GM23338 (cell line): ENCODE results near the gene TOLLIP. TPM values are rescaled to one million over a fixed set of nuclear protein-coding genes. Genes with fewer than 3 reads are reported as not detected.

Experiments
- ATAC-seq: fragments of 200-7000 bp; cut with Tn5 transposase; 3 replicates; pipeline ENCODE4 v1.9.1; 2020
- DNase-seq: peaks from one replicate; pipeline ENCODE4 v3.0.0-alpha.2; 2015; ENCODE audit warnings: low spot score
- H2AFZ ChIP-seq: fragments of 200-600 bp; sonication (generic); 2 replicates; pipeline ENCODE4 v1.8.0; 2016; ENCODE audit warnings: antibody characterized with exemption, mild to moderate bottlenecking, moderate library complexity
- H3F3A ChIP-seq: fragments of 200-600 bp; sonication (generic); replicated peaks from 2 replicates; pipeline ENCODE4 v1.8.0; 2017; ENCODE audit warnings: antibody characterized with exemption, mixed run types, low read depth
- H3K27ac ChIP-seq: fragments of 200-600 bp; sonication (generic); 2 replicates; pipeline ENCODE4 v1.6.1; 2016; ENCODE audit warnings: low read depth
- H3K27me3 ChIP-seq: fragments of 200-600 bp; sonication (generic); 2 replicates; pipeline ENCODE4 v1.8.0; 2016; ENCODE audit warnings: mild to moderate bottlenecking, mixed run types, moderate library complexity; ENCODE audit not compliant: insufficient read depth
- H3K36me3 ChIP-seq: fragments of 200-600 bp; sonication (generic); 2 replicates; pipeline ENCODE4 v1.8.0; 2016; ENCODE audit warnings: mild to moderate bottlenecking; ENCODE audit not compliant: insufficient read depth
- H3K4me1 ChIP-seq: fragments of 200-600 bp; sonication (generic); 2 replicates; pipeline ENCODE4 v1.8.0; 2016; ENCODE audit warnings: mild to moderate bottlenecking, moderate library complexity; ENCODE audit not compliant: insufficient read depth
- H3K4me2 ChIP-seq: fragments of 200-600 bp; sonication (generic); 2 replicates; pipeline ENCODE4 v1.7.1; 2017; ENCODE audit warnings: mixed run types
- H3K4me3 ChIP-seq: fragments of 200-600 bp; sonication (generic); 2 replicates; pipeline ENCODE4 v1.6.1; 2016; ENCODE audit warnings: mixed run types
- H3K79me2 ChIP-seq: fragments of 200-600 bp; sonication (generic); replicated peaks from 2 replicates; pipeline ENCODE4 v1.8.0; 2017; ENCODE audit warnings: mild to moderate bottlenecking; ENCODE audit not compliant: insufficient read depth
- H3K9me2 ChIP-seq: fragments of 200-600 bp; sonication (generic); 2 replicates; pipeline ENCODE4 v1.8.0; 2017; ENCODE audit not compliant: insufficient read depth
- H4K20me1 ChIP-seq: fragments of 200-600 bp; sonication (generic); replicated peaks from 2 replicates; pipeline ENCODE4 v1.8.0; 2017; ENCODE audit warnings: mild to moderate bottlenecking; ENCODE audit not compliant: insufficient read depth
- H3K27ac Mint-ChIP-seq: 2 replicates; pipeline ENCODE4 v1.8.0; 2020; ENCODE audit warnings: inconsistent platforms, mild to moderate bottlenecking, moderate library complexity, mixed read lengths
- H3K27me3 Mint-ChIP-seq: 3 replicates; pipeline ENCODE4 v1.8.0; 2022; ENCODE audit warnings: low read depth, mild to moderate bottlenecking, moderate library complexity, mixed read lengths, inconsistent platforms; ENCODE audit not compliant: insufficient read depth, poor library complexity
- H3K36me3 Mint-ChIP-seq: 3 replicates; pipeline ENCODE4 v1.8.0; 2021; ENCODE audit warnings: low read depth, mild to moderate bottlenecking, inconsistent platforms, moderate library complexity, mixed read lengths
- H3K4me1 Mint-ChIP-seq: 3 replicates; pipeline ENCODE4 v1.8.0; 2020; ENCODE audit warnings: mild to moderate bottlenecking, inconsistent platforms, mixed read lengths
- H3K4me3 Mint-ChIP-seq: 3 replicates; pipeline ENCODE4 v1.8.0; 2021; ENCODE audit warnings: moderate library complexity, mild to moderate bottlenecking, inconsistent platforms, mixed read lengths
- H3K9me3 Mint-ChIP-seq: 3 replicates; pipeline ENCODE4 v1.8.0; 2020; ENCODE audit warnings: moderate library complexity, mild to moderate bottlenecking, inconsistent platforms, mixed read lengths
- CREB1 ChIP-seq: fragments of 250-450 bp; sonication (Bioruptor Pico); IDR thresholded peaks from 2 replicates; pipeline ENCODE4 v1.5.0; 2020; ENCODE audit warnings: low read depth, mild to moderate bottlenecking, moderate library complexity
- EZH2 ChIP-seq: fragments of 200-600 bp; sonication (generic); IDR thresholded peaks from one replicate; pipeline ENCODE4 v1.8.0; 2017; ENCODE audit warnings: antibody characterized with exemption, mild to moderate bottlenecking, low read depth; ENCODE audit not compliant: unreplicated experiment
- EZH2phosphoT487 ChIP-seq: fragments of 200-600 bp; sonication (generic); IDR thresholded peaks from one replicate; pipeline ENCODE4 v1.8.1; 2018; ENCODE audit warnings: antibody characterized with exemption; ENCODE audit not compliant: unreplicated experiment
- JUNB ChIP-seq: IDR thresholded peaks from one replicate; pipeline ENCODE4 v1.6.1; 2016; ENCODE audit warnings: antibody characterized with exemption; ENCODE audit not compliant: unreplicated experiment
- NANOG ChIP-seq: IDR thresholded peaks from 2 replicates; pipeline ENCODE4 v1.6.1; 2016; ENCODE audit warnings: antibody characterized with exemption, borderline replicate concordance
- POLR2AphosphoS5 ChIP-seq: IDR thresholded peaks from 2 replicates; pipeline ENCODE4 v1.6.1; 2016; ENCODE audit warnings: antibody characterized with exemption, low read depth
- STAT1 ChIP-seq: IDR thresholded peaks from one replicate; pipeline ENCODE4 v1.6.1; 2016; ENCODE audit warnings: antibody characterized with exemption; ENCODE audit not compliant: unreplicated experiment
- ZNF114 ChIP-seq: fragments of 250-450 bp; sonication (Bioruptor Pico); IDR thresholded peaks from 2 replicates; pipeline ENCODE4 v1.5.0; 2020; ENCODE audit warnings: mild to moderate bottlenecking, moderate library complexity
- ZNF331 ChIP-seq: fragments of 250-450 bp; sonication (Bioruptor Pico); IDR thresholded peaks from 2 replicates; pipeline ENCODE4 v1.5.0; 2020; ENCODE audit warnings: low read depth, mild to moderate bottlenecking, moderate library complexity
- polyA plus RNA-seq: library from polyadenylated mRNA; unstranded; fragments of >200 nt; fragmentation: Nextera tagmentation; extraction: Ambion mirVana; gene quantifications from 2 replicates; pipeline ENCODE4 v1.2.1, GENCODE V29; 2016
- total RNA-seq: library from RNA; depleted of rRNA; stranded (reverse); fragments of >200 nt; shearing (Covaris generic); gene quantifications from 2 replicates; pipeline ENCODE4 v1.2.3, GENCODE V29; 2014
- TF ChIP-seq, protein P1 (sequence below), 2 experiments: fragments of 200-600 bp in 1 of 2; sonication (generic) in 1 of 2; conservative IDR thresholded peaks; 2 replicates each; pipeline versions ENCODE4 v1.5.1 to v1.6.1; 2016 to 2017; ENCODE audit warnings: antibody characterized with exemption in 2 of 2, low read depth in 2 of 2, mild to moderate bottlenecking in 2 of 2, moderate library complexity in 1 of 2
- TF ChIP-seq, protein P2 (sequence below): IDR thresholded peaks from 2 replicates; pipeline ENCODE4 v1.6.1; 2016; ENCODE audit warnings: antibody characterized with exemption
- TF ChIP-seq, protein P3 (sequence below): fragments of 250-450 bp; sonication (Bioruptor Pico); IDR thresholded peaks from 2 replicates; pipeline ENCODE4 v1.5.0; 2020; ENCODE audit warnings: mild to moderate bottlenecking, moderate library complexity

The TOLLIP gene
- total and polyA plus RNA-seq, 2 experiments from 2014 or later = 13.5 to 18.0 TPM

DNA sequence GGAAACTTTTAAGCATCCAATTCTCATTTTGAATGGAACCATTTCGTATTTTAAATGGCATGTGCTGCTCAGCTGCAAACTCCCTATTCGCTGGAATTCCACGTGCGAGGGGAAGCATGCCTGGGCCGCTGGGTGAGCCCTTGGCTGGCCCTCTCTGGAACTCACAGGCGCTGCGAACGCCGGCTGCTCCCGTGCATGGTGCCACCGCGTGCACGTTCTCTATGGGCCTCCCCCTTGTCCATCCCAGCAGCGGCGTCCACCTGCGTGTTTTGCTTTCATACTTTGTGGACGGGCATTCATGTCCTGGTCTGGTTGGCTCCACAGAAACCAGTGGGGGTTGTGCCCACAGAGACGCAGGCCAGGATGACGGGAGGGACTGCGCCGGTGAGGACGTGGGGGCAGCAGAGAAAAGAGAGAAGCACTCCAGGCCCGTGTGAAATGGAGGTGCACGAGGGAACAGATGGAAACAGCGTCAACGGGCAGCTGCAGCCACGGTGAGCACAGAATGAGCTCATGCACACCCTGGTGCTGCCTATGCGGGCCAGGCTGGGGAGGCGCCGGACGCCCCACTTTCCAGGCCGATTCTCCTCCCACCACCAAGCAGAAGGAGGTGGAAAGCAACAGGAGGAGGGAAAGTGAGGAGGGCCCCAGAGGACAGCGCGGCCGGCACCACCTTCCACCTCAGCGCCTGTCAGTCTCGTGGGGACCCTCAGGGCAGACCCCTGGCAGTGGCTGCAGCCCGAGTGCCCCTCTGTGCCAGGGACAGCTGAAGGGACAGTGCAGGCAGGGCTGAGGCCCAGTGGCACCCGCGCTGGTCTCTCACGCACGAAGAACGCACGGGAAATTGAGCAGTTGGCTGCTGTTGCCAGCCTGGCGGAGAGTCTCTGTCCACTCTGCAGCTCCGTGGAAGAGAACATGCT is 29.1 kb downstream of the TOLLIP start (continued):
- TF ChIP-seq, protein P1, sequence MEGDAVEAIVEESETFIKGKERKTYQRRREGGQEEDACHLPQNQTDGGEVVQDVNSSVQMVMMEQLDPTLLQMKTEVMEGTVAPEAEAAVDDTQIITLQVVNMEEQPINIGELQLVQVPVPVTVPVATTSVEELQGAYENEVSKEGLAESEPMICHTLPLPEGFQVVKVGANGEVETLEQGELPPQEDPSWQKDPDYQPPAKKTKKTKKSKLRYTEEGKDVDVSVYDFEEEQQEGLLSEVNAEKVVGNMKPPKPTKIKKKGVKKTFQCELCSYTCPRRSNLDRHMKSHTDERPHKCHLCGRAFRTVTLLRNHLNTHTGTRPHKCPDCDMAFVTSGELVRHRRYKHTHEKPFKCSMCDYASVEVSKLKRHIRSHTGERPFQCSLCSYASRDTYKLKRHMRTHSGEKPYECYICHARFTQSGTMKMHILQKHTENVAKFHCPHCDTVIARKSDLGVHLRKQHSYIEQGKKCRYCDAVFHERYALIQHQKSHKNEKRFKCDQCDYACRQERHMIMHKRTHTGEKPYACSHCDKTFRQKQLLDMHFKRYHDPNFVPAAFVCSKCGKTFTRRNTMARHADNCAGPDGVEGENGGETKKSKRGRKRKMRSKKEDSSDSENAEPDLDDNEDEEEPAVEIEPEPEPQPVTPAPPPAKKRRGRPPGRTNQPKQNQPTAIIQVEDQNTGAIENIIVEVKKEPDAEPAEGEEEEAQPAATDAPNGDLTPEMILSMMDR (conservative IDR thresholded peaks at IDR 0.05; ENCODE audit: low read depth in 2 of 2) = no peak
- no peak for TF ChIP-seq EZH2

DNA sequence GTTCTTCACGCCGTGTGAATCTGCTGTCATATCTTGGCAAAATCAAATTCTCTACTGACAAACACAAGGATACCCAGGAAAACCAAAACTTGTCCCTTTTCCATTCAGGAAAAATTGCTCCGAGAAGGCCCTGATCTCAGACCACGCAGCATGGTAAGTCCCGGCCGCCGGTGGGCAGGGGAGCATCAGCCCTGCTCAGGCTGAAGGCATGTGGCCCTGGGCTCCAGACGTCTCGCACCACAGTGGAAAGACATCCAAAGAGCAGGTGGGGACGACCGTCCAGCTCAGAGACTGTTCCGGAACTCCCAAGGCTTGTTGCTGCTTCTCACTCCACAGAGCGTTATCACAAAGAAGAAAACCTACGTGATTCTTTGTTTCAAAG is 29.8 kb downstream of the TOLLIP start:
- Histone ChIP-seq H3K4me3 (no peak overlapping the region), H3K27me3 (no peaks in the 10 kb centered on the region), H2AFZ (no peak overlapping the region), H3K27ac (no peak overlapping the region), H3K79me2 (no peaks in the 10 kb centered on the region), H3F3A (no peaks in the 10 kb centered on the region), H3K36me3 (no peaks in the 10 kb centered on the region), H3K9me2 (no peaks in the 10 kb centered on the region), H3K4me2 (no peak overlapping the region), H3K4me1 (no peaks in the 10 kb centered on the region), H4K20me1 (no peaks in the 10 kb centered on the region)
- Mint-ChIP-seq H3K4me1 (peaks cover 5% of the 10 kb centered on the region; the same call in 2 of the 3 replicates), H3K27ac (no peak overlapping the region), H3K27me3 (peaks cover 9% of the 10 kb centered on the region), H3K36me3 (peaks cover 10% of the 10 kb centered on the region; the same call in 1 of the 3 replicates), H3K9me3 (no peaks in the 10 kb centered on the region), H3K4me3 (no peak overlapping the region)
- ATAC-seq (no peak), DNase-seq (no peak)
- TF ChIP-seq JUNB (no peak), CREB1 (CRISPR knock-in tag) (no peak), NANOG (no peak), ZNF331 (CRISPR knock-in tag) (no peak), EZH2 (no peak), STAT1 (no peak), ZNF114 (CRISPR knock-in tag) (no peak), EZH2phosphoT487 (no peak), POLR2AphosphoS5 (no peak)
- TF ChIP-seq, protein P2, sequence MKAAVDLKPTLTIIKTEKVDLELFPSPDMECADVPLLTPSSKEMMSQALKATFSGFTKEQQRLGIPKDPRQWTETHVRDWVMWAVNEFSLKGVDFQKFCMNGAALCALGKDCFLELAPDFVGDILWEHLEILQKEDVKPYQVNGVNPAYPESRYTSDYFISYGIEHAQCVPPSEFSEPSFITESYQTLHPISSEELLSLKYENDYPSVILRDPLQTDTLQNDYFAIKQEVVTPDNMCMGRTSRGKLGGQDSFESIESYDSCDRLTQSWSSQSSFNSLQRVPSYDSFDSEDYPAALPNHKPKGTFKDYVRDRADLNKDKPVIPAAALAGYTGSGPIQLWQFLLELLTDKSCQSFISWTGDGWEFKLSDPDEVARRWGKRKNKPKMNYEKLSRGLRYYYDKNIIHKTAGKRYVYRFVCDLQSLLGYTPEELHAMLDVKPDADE = no peak
- TF ChIP-seq, protein P3, sequence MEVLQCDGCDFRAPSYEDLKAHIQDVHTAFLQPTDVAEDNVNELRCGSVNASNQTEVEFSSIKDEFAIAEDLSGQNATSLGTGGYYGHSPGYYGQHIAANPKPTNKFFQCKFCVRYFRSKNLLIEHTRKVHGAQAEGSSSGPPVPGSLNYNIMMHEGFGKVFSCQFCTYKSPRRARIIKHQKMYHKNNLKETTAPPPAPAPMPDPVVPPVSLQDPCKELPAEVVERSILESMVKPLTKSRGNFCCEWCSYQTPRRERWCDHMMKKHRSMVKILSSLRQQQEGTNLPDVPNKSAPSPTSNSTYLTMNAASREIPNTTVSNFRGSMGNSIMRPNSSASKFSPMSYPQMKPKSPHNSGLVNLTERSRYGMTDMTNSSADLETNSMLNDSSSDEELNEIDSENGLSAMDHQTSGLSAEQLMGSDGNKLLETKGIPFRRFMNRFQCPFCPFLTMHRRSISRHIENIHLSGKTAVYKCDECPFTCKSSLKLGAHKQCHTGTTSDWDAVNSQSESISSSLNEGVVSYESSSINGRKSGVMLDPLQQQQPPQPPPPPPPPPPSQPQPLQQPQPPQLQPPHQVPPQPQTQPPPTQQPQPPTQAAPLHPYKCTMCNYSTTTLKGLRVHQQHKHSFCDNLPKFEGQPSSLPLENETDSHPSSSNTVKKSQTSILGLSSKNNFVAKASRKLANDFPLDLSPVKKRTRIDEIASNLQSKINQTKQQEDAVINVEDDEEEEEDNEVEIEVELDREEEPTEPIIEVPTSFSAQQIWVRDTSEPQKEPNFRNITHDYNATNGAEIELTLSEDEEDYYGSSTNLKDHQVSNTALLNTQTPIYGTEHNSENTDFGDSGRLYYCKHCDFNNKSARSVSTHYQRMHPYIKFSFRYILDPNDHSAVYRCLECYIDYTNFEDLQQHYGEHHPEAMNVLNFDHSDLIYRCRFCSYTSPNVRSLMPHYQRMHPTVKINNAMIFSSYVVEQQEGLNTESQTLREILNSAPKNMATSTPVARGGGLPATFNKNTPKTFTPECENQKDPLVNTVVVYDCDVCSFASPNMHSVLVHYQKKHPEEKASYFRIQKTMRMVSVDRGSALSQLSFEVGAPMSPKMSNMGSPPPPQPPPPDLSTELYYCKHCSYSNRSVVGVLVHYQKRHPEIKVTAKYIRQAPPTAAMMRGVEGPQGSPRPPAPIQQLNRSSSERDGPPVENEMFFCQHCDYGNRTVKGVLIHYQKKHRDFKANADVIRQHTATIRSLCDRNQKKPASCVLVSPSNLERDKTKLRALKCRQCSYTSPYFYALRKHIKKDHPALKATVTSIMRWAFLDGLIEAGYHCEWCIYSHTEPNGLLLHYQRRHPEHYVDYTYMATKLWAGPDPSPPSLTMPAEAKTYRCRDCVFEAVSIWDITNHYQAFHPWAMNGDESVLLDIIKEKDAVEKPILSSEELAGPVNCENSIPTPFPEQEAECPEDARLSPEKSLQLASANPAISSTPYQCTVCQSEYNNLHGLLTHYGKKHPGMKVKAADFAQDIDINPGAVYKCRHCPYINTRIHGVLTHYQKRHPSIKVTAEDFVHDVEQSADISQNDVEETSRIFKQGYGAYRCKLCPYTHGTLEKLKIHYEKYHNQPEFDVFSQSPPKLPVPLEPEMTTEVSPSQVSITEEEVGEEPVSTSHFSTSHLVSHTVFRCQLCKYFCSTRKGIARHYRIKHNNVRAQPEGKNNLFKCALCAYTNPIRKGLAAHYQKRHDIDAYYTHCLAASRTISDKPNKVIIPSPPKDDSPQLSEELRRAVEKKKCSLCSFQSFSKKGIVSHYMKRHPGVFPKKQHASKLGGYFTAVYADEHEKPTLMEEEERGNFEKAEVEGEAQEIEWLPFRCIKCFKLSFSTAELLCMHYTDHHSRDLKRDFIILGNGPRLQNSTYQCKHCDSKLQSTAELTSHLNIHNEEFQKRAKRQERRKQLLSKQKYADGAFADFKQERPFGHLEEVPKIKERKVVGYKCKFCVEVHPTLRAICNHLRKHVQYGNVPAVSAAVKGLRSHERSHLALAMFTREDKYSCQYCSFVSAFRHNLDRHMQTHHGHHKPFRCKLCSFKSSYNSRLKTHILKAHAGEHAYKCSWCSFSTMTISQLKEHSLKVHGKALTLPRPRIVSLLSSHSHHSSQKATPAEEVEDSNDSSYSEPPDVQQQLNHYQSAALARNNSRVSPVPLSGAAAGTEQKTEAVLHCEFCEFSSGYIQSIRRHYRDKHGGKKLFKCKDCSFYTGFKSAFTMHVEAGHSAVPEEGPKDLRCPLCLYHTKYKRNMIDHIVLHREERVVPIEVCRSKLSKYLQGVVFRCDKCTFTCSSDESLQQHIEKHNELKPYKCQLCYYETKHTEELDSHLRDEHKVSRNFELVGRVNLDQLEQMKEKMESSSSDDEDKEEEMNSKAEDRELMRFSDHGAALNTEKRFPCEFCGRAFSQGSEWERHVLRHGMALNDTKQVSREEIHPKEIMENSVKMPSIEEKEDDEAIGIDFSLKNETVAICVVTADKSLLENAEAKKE = no peak
